Measurements from ENCODE around the gene DNAJB8. TPM values are rescaled to one million over a fixed set of nuclear protein-coding genes. Genes with fewer than 3 reads are reported as not detected.

The DNAJB8 gene
- total RNA-seq (2022) (not detected in 2 replicates), Bru-seq, nascent RNA (not detected), BruChase-seq, experiment 1, labeled RNA remaining after a 6-hour chase (not detected), BruChase-seq, experiment 2, labeled RNA remaining after a 2-hour chase (not detected)
- long read RNA-seq: 0 reads

DNA sequence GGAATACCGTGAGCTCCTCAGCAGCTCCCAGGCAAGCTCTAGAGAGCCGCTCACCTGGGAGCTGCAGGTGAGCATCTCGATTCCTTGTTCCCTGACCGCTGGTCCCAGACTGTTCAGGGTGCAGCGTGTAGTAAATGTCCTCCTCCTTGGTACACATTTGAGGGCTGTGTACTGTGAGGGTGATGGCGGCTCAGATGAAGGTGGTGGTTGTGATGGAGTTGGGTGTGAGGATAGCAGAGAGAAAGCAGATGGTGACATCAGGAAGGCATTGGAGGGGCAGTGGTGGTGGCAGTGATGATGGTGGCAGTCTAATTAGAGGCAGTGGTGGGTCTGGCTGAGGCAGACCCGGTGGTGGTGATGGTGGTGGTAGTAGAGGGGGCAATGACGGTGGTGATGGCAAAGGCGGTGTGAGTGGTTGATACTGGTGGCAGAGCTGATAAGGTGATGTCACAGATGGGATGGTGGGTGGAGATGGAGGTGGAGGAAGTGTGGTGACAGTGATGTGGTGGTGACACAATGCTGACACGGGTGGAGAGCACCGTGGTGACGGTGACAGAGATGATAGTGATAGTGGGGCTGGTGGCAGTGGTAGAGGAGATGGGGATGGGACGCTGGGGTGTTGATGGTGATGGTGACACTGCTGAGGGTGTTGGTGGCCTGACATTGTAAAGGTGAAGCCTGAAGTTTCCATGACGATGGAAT lies at the start of gene DNAJB8:
Gene DNAJB8, minus strand, starts transcription at position 51 of the 702 bp plus-strand sequence. CDS start 3,645 bp downstream, outside the sequence.
- CTCF ChIA-PET: interaction anchor here (0.6 kb wide), 1 partner anchor 372 kb away, joined by 3 read pairs; no protein-coding TSS in a partner anchor
- BruUV-seq (replicated peaks): no TSS peak
- peaks cover 5% of the 10 kb centered on the region for H3K9me3 Mint-ChIP-seq (ENCODE audit: unreplicated experiment)
- H3K4me1 Mint-ChIP-seq (ENCODE audit: insufficient read depth, unreplicated experiment): no peaks in the 10 kb centered on the region
- TF ChIP-seq, protein P1, sequence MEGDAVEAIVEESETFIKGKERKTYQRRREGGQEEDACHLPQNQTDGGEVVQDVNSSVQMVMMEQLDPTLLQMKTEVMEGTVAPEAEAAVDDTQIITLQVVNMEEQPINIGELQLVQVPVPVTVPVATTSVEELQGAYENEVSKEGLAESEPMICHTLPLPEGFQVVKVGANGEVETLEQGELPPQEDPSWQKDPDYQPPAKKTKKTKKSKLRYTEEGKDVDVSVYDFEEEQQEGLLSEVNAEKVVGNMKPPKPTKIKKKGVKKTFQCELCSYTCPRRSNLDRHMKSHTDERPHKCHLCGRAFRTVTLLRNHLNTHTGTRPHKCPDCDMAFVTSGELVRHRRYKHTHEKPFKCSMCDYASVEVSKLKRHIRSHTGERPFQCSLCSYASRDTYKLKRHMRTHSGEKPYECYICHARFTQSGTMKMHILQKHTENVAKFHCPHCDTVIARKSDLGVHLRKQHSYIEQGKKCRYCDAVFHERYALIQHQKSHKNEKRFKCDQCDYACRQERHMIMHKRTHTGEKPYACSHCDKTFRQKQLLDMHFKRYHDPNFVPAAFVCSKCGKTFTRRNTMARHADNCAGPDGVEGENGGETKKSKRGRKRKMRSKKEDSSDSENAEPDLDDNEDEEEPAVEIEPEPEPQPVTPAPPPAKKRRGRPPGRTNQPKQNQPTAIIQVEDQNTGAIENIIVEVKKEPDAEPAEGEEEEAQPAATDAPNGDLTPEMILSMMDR (IDR thresholded peaks at IDR 0.05; ENCODE audit: unreplicated experiment): no peak
- no peak for DNase-seq (ENCODE audit: unreplicated experiment)
- no peak within 1 kb of the TSS for H3K4me3 Mint-ChIP-seq (ENCODE audit: unreplicated experiment)
- H3K27me3 Mint-ChIP-seq (ENCODE audit: insufficient read depth, unreplicated experiment): peaks cover 51% of the 10 kb centered on the region
- H3K27ac Mint-ChIP-seq (ENCODE audit: low read depth, unreplicated experiment): no peak within 1 kb of the TSS
- POLR2A ChIA-PET: no interaction called here
- intact Hi-C loops (cut with micrococcal nuclease): no loop called here
- H3K36me3 Mint-ChIP-seq (ENCODE audit: insufficient read depth, unreplicated experiment): no peaks in the 10 kb centered on the region

DNA sequence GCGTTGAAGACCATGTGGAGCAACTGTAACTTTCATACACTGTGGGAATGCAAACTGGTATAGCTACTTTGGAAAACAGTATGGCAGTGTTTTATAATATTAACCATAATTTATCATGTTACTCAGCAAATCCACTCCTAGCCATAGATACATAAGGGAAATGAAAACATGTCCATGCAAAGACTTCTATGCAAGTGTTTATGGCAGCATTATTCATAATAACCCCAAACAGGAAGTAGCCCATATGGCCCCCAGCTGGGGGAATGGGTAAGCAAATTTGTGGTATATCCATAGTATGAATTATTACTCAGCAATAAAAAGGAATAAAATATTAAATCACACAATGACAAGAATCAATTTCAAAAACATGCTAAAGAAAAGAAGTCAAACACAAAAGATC lies 49.3 kb upstream of the DNAJB8 start:
- intact Hi-C loops (cut with micrococcal nuclease): no loop called here
- POLR2A ChIA-PET: no interaction called here
- BruUV-seq (replicated peaks): no TSS peak
- peaks cover 85% of the 10 kb centered on the region for H3K27me3 Mint-ChIP-seq (ENCODE audit: insufficient read depth, unreplicated experiment)
- CTCF ChIA-PET: no interaction called here
- TF ChIP-seq, protein P1 (IDR thresholded peaks at IDR 0.05; ENCODE audit: unreplicated experiment): no peak
- H3K36me3 Mint-ChIP-seq (ENCODE audit: insufficient read depth, unreplicated experiment): no peaks in the 10 kb centered on the region
- H3K4me1 Mint-ChIP-seq (ENCODE audit: insufficient read depth, unreplicated experiment): no peaks in the 10 kb centered on the region
- DNase-seq (ENCODE audit: unreplicated experiment): no peak
- no peak overlapping the region for H3K4me3 Mint-ChIP-seq (ENCODE audit: unreplicated experiment)
- H3K27ac Mint-ChIP-seq (ENCODE audit: low read depth, unreplicated experiment): no peak overlapping the region
- H3K9me3 Mint-ChIP-seq (ENCODE audit: unreplicated experiment): peaks cover 12% of the 10 kb centered on the region

DNA sequence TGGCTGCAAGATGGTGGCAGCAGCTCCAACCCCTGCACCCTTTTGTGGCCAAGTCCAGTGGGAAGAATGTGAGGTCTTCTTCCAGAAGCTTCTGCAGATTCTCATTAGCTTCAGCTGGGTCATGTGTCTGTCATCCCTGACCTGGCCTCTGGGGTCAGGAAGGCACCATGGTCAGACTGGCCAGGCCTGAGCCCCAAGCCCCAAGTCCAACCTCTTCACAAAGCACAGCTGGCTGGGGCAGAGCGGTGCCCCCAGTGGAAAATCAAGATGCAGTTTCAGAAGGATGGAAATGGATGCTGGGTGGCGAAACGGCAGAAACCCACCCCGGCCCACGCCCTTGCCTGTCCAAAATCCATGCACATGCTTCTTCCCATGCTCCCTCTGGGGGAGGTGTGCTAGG lies 42.2 kb upstream of the DNAJB8 start:
- Mint-ChIP-seq H3K27ac (ENCODE audit: low read depth, unreplicated experiment) (no peak overlapping the region), H3K36me3 (ENCODE audit: insufficient read depth, unreplicated experiment) (no peaks in the 10 kb centered on the region), H3K9me3 (ENCODE audit: unreplicated experiment) (peaks cover 5% of the 10 kb centered on the region), H3K27me3 (ENCODE audit: insufficient read depth, unreplicated experiment) (peaks cover 45% of the 10 kb centered on the region), H3K4me3 (ENCODE audit: unreplicated experiment) (no peak overlapping the region), H3K4me1 (ENCODE audit: insufficient read depth, unreplicated experiment) (no peaks in the 10 kb centered on the region)
- no TSS peak for BruUV-seq (replicated peaks)
- POLR2A ChIA-PET: no interaction called here
- CTCF ChIA-PET: interaction anchor here (0.6 to 2.0 kb wide), 2 partner anchors 86 to 414 kb away, joined by 3 to 6 read pairs; no protein-coding TSS in a partner anchor
- DNase-seq (ENCODE audit: unreplicated experiment): no peak
- TF ChIP-seq, protein P1 (IDR thresholded peaks at IDR 0.05; ENCODE audit: unreplicated experiment): no peak
- intact Hi-C loops (cut with micrococcal nuclease): no loop called here

DNA sequence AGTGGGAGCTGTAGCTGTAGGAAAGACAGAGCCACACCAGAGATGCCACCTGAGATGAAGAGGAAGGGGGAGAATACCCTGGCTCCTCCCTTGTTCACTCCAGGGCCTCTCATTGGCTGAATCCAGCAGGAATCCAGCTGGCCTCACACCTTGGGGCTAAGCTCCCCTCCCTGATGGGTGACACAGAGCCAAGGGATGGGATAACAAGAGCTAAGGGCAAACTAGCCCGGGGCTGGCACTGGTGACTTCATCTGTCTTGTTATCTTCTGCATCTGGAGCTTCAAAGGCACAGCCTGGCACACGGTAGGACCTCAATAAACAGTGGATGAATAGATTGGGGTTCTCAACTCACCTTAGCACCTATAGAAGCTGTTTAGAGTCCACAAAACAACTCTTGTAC lies 40.1 kb upstream of the DNAJB8 start:
- H3K4me3 Mint-ChIP-seq (ENCODE audit: unreplicated experiment): no peak overlapping the region
- TF ChIP-seq, protein P1 (IDR thresholded peaks at IDR 0.05; ENCODE audit: unreplicated experiment): no peak
- no peaks in the 10 kb centered on the region for H3K9me3 Mint-ChIP-seq (ENCODE audit: unreplicated experiment)
- intact Hi-C loops (cut with micrococcal nuclease): no loop called here
- ChIA-PET CTCF (no interaction called here), POLR2A (interaction anchor here (2.6 kb wide), 1 partner anchor 17 kb away, joined by 7 read pairs; no protein-coding TSS in a partner anchor)
- no TSS peak for BruUV-seq (replicated peaks)
- H3K4me1 Mint-ChIP-seq (ENCODE audit: insufficient read depth, unreplicated experiment): no peaks in the 10 kb centered on the region
- DNase-seq (ENCODE audit: unreplicated experiment): no peak
- peaks cover 49% of the 10 kb centered on the region for H3K27me3 Mint-ChIP-seq (ENCODE audit: insufficient read depth, unreplicated experiment)
- no peaks in the 10 kb centered on the region for H3K36me3 Mint-ChIP-seq (ENCODE audit: insufficient read depth, unreplicated experiment)
- H3K27ac Mint-ChIP-seq (ENCODE audit: low read depth, unreplicated experiment): no peak overlapping the region
